ENCODE results near the gene AK4. TPM values are rescaled to one million over a fixed set of nuclear protein-coding genes. Genes with fewer than 3 reads are reported as not detected.
"Not testable (repeated sequence)": the region's sequence is repeated elsewhere in the genome, so short reads cannot be mapped to it uniquely, and the experiment has no call there.

AK4 gene
- total RNA-seq, 4 donors from 2014 or later = 39.6 to 72.7 (median 60.7) TPM

DNA sequence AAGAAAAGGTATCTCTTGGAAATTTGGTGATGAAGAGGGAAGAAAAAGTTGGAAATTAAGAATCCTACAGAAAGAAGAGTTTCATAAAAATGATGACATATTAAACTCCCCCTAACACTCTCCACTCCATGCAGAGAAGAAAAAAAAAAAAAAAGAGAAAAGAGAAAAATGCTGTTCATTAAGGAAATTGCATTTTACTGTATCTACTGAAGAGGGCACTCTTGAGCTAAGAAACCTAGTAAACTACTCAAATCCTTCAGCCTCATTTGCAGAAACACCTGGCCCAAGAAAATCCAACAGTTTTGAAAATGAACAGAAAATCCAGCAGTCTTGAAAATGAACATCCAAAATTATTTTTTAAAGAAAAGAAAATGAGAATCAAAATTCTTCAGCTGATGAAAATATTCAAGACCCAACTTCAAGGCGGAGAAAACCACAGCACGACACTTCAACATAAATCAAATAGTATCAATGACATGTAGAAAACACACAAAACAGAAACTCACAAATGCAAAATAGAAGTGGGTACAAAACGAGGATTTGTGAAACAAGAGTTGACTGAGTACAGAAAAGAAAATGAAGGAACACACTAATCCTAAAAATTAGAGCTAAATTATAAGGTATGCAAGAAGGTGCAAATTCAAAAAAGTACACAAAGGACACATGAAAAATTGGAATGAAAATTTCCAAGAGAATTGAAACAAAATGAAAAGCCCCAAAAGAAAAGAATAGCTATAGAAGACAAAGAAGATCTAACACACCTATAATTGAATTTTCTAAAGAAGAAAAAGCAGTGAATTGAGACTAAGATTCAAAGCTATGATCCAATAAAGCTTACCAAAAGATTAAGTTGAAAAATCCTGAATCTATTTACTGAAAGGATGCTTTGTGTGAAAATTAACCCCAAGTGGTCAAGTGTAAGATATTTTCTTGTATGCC lies 88.1 kb downstream of the AK4 start:
- Histone ChIP-seq H3K27ac (no peak overlapping the region), H3K36me3 (no peaks in the 10 kb centered on the region), H3K4me1 (no peaks in the 10 kb centered on the region), H3K4me3 (no peak overlapping the region), H3K27me3 (no peaks in the 10 kb centered on the region), H3K9me3 (peaks cover 0 to 6% (median 0%) of the 10 kb centered on the region in 3 donors)
- 43 to 94% methylated on average over 2 to 3 of the region's 3 CpGs for WGBS, 2 donors (ENCODE audit: low coverage in 1 of 2)
- TF ChIP-seq POLR2AphosphoS5 (IDR thresholded peaks at IDR 0.05) (no peak), POLR2A (IDR thresholded peaks at IDR 0.05) (no peak)
- TF ChIP-seq, protein P1, sequence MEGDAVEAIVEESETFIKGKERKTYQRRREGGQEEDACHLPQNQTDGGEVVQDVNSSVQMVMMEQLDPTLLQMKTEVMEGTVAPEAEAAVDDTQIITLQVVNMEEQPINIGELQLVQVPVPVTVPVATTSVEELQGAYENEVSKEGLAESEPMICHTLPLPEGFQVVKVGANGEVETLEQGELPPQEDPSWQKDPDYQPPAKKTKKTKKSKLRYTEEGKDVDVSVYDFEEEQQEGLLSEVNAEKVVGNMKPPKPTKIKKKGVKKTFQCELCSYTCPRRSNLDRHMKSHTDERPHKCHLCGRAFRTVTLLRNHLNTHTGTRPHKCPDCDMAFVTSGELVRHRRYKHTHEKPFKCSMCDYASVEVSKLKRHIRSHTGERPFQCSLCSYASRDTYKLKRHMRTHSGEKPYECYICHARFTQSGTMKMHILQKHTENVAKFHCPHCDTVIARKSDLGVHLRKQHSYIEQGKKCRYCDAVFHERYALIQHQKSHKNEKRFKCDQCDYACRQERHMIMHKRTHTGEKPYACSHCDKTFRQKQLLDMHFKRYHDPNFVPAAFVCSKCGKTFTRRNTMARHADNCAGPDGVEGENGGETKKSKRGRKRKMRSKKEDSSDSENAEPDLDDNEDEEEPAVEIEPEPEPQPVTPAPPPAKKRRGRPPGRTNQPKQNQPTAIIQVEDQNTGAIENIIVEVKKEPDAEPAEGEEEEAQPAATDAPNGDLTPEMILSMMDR (IDR thresholded peaks at IDR 0.05) = peak; percentile 20 to 58 (median 28)
- no peak for ATAC-seq

DNA sequence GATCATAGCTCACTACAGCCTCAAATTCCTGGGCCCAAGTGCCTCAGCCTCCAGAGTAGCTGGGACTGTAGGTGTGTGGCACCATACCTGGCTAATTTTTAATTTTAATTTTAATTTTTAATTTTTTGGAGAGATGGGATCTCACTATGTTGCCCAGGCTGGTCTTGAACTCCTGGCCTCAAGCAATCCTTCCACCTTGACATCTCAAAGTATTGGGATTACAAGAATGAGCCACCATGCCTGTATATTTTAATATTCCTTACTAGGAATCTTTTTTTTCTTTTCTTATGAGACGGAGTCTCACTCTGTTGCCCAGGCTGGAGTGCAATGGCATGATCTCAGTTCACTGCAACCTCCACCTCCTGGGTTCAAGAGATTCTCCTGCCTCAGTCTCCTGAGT lies 89.1 kb downstream of the AK4 start:
- H3K27ac ChIP-seq, H3K27me3 ChIP-seq, H3K4me1 ChIP-seq, ATAC-seq, H3K4me3 ChIP-seq, H3K9me3 ChIP-seq, H3K36me3 ChIP-seq: not testable (repeated sequence)
- 100% methylated on average over 1 of the region's 1 CpG for WGBS, 2 donors (ENCODE audit: low coverage in 1 of 2)

DNA sequence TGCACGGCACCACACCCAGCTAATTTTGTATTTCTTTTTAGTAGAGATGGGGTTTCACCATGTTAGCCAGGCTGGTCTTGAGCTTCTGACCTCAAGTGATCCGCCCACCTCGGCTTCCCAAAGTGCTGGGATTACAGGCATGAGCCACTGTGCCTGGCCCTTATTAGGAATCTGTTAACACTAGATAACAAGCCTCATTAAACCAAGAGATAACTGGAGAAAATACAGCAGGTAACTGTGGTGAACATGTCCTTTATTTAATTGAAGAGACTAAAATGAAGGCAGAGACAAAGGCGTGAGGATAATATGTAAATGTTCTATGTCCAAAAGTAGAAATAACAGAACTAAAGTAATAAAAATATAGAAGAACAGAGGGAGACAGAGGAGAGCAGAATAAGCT lies 89.5 kb downstream of the AK4 start:
- WGBS, 2 donors (ENCODE audit: low coverage in 1 of 2) = 93 to 96% methylated on average over 3 to 4 of the region's 4 CpGs
- Histone ChIP-seq H3K27ac (no peak overlapping the region), H3K27me3 (no peaks in the 10 kb centered on the region), H3K4me3 (no peak overlapping the region), H3K36me3 (no peaks in the 10 kb centered on the region), H3K9me3 (peaks cover 0 to 6% (median 0%) of the 10 kb centered on the region in 3 donors), H3K4me1 (no peaks in the 10 kb centered on the region)
- TF ChIP-seq, protein P1 (IDR thresholded peaks at IDR 0.05) = no peak
- no peak for TF ChIP-seq EP300 (IDR thresholded peaks at IDR 0.05)
- no peak for TF ChIP-seq POLR2A (IDR thresholded peaks at IDR 0.05)
- TF ChIP-seq POLR2AphosphoS5 (IDR thresholded peaks at IDR 0.05) = no peak
- no peak for ATAC-seq

DNA sequence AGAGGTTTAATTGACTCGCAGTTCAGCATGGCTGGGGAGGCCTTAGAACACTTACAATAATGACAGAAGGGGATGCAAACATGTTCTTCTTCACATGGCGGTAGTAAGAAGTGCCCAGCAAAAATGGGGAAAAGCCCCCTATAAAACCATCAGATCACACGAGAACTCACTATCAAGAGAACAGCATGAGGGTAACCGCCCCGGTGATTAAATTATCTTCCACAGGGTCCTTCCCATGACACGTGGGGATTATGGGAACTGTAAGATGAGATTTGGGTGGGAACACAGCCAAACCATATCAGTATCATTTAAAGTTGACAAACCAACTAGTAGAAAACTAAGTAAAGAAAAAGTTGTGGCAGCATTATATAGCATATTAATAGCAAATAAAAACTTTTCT lies 90.0 kb downstream of the AK4 start:
- Histone ChIP-seq H3K4me3 (no peak overlapping the region), H3K27me3 (no peaks in the 10 kb centered on the region), H3K4me1 (no peaks in the 10 kb centered on the region), H3K36me3 (no peaks in the 10 kb centered on the region), H3K9me3 (peaks cover 0 to 6% (median 0%) of the 10 kb centered on the region in 3 donors), H3K27ac (no peak overlapping the region)
- TF ChIP-seq POLR2A (IDR thresholded peaks at IDR 0.05) (no peak), POLR2AphosphoS5 (IDR thresholded peaks at IDR 0.05) (no peak), EP300 (IDR thresholded peaks at IDR 0.05) (no peak)
- TF ChIP-seq, protein P1 (IDR thresholded peaks at IDR 0.05) = no peak
- no peak for ATAC-seq
- WGBS, 2 donors (ENCODE audit: low coverage in 1 of 2) = 60 to 71% methylated on average over 5 to 6 of the region's 6 CpGs

DNA sequence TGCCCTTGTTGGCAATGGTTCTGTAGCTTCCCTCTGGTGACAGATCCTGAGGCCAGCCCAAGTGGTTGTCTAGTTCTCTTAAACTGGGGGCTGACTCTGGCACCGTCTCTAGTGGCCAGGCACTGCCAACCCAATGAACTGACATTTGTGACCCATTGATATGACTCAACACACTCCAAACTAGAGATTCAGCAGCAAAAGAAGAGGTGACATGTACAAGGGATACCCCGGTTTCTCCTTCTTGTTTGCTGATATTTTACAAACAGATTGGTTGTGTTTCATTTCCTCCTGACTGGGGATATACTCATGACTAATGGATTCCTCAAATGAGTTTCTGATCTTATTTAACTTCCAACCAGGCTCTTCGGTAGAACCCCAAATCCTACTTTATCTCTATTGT lies 95.5 kb downstream of the AK4 start:
- TF ChIP-seq EP300 (IDR thresholded peaks at IDR 0.05) = no peak
- TF ChIP-seq POLR2A (IDR thresholded peaks at IDR 0.05) = no peak
- Histone ChIP-seq H3K27me3 (no peaks in the 10 kb centered on the region), H3K4me3 (no peak overlapping the region), H3K4me1 (peaks cover 0 to 10% (median 0%) of the 10 kb centered on the region in 3 donors), H3K27ac (no peak overlapping the region), H3K36me3 (no peaks in the 10 kb centered on the region), H3K9me3 (no peaks in the 10 kb centered on the region)
- 74 to 92% methylated on average over 3 of the region's 3 CpGs for WGBS, 2 donors (ENCODE audit: low coverage in 1 of 2)
- ATAC-seq = no peak

DNA sequence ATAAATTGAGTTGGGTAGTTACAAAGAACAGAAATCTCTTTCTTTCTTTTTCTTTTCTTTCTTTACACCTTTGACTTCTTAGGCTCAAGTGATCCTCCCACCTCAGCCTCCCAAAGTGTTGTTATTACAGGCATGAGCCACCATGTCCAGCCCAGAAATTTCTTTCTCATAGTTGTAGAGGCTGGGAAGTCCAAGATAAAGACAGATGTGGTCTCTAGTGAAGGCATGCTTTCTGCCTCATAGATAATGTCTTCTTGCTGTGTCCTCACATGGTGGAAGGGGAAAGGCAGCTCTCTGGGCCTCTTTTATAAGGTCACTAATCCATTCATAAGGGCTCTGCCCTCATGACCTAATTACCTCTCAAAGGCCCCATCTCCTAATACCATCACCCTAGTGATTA lies 97.3 kb downstream of the AK4 start:
- no peak overlapping the region for H3K4me3 ChIP-seq
- H3K4me1 ChIP-seq = peaks cover 0 to 10% (median 0%) of the 10 kb centered on the region in 3 donors
- no peaks in the 10 kb centered on the region for H3K9me3 ChIP-seq
- H3K36me3 ChIP-seq = no peaks in the 10 kb centered on the region
- H3K27ac ChIP-seq = no peak overlapping the region
- no peaks in the 10 kb centered on the region for H3K27me3 ChIP-seq
- ATAC-seq = no peak
- TF ChIP-seq EP300 (IDR thresholded peaks at IDR 0.05) = no peak

Data from gastroesophageal sphincter (tissue), 4 donors.